AG10803 (cell line): Measurements from ENCODE around the gene S100A2.
"Not testable (repeated sequence)": the region's sequence is repeated elsewhere in the genome, so short reads cannot be mapped to it uniquely, and the experiment has no call there.

ENCODE experiments used
- DNase-seq: peaks from one replicate; pipeline ENCODE4 v3.0.0; 2010; ENCODE audit warnings: low read depth
- H3K4me3 ChIP-seq: 2 replicates; pipeline ENCODE4 v1.5.1; 2011; ENCODE audit warnings: mild to moderate bottlenecking, low read length, control low read depth
- CTCF ChIP-seq: conservative IDR thresholded peaks from 2 replicates; pipeline ENCODE4 v1.5.1; 2011; ENCODE audit warnings: mild to moderate bottlenecking, low read length, control low read depth, inconsistent platforms

S100A2 gene

GRCh38 chr1:153578490-153578889 is 12.8 kb upstream of the S100A2 start:
- no peak for TF ChIP-seq CTCF
- DNase-seq, result peak; percentile 73
- H3K4me3 ChIP-seq, result no peak overlapping the region

- H3K4me3 ChIP-seq, result no peak overlapping the region
- no peak for TF ChIP-seq CTCF
- no peak for DNase-seq
Observed at GRCh38 chr1:153577624-153578051, 12.0 kb upstream of the S100A2 start.

- no peak overlapping the region for H3K4me3 ChIP-seq
- TF ChIP-seq CTCF, result no peak
- no peak for DNase-seq
Observed at GRCh38 chr1:153577138-153577537, 11.5 kb upstream of the S100A2 start.

- not testable (repeated sequence) for DNase-seq, H3K4me3 ChIP-seq
Observed at GRCh38 chr1:153575497-153575896, 9.9 kb upstream of the S100A2 start.

GRCh38 chr1:153575081-153575491 is 9.4 kb upstream of the S100A2 start:
- not testable (repeated sequence) for DNase-seq, H3K4me3 ChIP-seq

GRCh38 chr1:153573351-153573750 is 7.7 kb upstream of the S100A2 start:
- TF ChIP-seq CTCF, result no peak
- no peak for DNase-seq
- H3K4me3 ChIP-seq, result no peak overlapping the region

- TF ChIP-seq CTCF, result peak; percentile 91
- DNase-seq, result peak; percentile 85
- H3K4me3 ChIP-seq, result no peak overlapping the region
Observed at GRCh38 chr1:153572569-153573015, 6.9 kb upstream of the S100A2 start.

- H3K4me3 ChIP-seq, result no peak overlapping the region
- no peak for TF ChIP-seq CTCF
- no peak for DNase-seq
Observed at GRCh38 chr1:153571706-153572105, 6.1 kb upstream of the S100A2 start.
